H9 (cell line): ENCODE measurements around the gene SCUBE1. TPM values are rescaled to one million over a fixed set of nuclear protein-coding genes. Genes with fewer than 3 reads are reported as not detected.

Source experiments
- DNase-seq: peaks from one replicate; pipeline ENCODE4 v3.0.0-alpha.2; 2017
- H2AFZ ChIP-seq: one replicate; pipeline ENCODE4 v1.6.1; 2013; ENCODE audit warnings: mild to moderate bottlenecking, low read length, control low read depth, moderate library complexity
- H2AK5ac ChIP-seq: 2 replicates; pipeline ENCODE4 v1.6.1; 2013; ENCODE audit warnings: low read length, control low read depth, mixed read lengths; ENCODE audit not compliant: insufficient read length
- H2BK120ac ChIP-seq: one replicate; pipeline ENCODE4 v1.6.1; 2013; ENCODE audit warnings: low read depth, mild to moderate bottlenecking, low read length, control low read depth, inconsistent platforms; ENCODE audit not compliant: poor library complexity, severe bottlenecking
- H2BK12ac ChIP-seq: 2 replicates; pipeline ENCODE4 v1.6.1; 2013; ENCODE audit warnings: low read length, control low read depth, mixed read lengths, low read depth; ENCODE audit not compliant: insufficient read length
- H2BK15ac ChIP-seq: 2 replicates; pipeline ENCODE4 v1.6.1; 2013; ENCODE audit warnings: low read depth, low read length, control low read depth
- H2BK20ac ChIP-seq: one replicate; pipeline ENCODE4 v1.6.1; 2013; ENCODE audit warnings: low read depth, mild to moderate bottlenecking, low read length, control low read depth, inconsistent platforms; ENCODE audit not compliant: poor library complexity, severe bottlenecking
- H2BK5ac ChIP-seq: 2 replicates; pipeline ENCODE4 v1.6.1; 2013; ENCODE audit warnings: low read length, control low read depth, mixed read lengths; ENCODE audit not compliant: insufficient read length
- H3K14ac ChIP-seq: 2 replicates; pipeline ENCODE4 v1.6.1; 2013; ENCODE audit warnings: low read length, control low read depth; ENCODE audit not compliant: insufficient read depth
- H3K18ac ChIP-seq: 2 replicates; pipeline ENCODE4 v1.6.1; 2013; ENCODE audit warnings: low read depth, mild to moderate bottlenecking, mixed read lengths, low read length, control low read depth; ENCODE audit not compliant: insufficient read length
- H3K23ac ChIP-seq: 2 replicates; pipeline ENCODE4 v1.6.1; 2013; ENCODE audit warnings: low read length, control low read depth, mixed read lengths, low read depth; ENCODE audit not compliant: insufficient read length
- H3K23me2 ChIP-seq: 2 replicates; pipeline ENCODE4 v1.6.1; 2013; ENCODE audit warnings: low read depth, mild to moderate bottlenecking, mixed read lengths, low read length, control low read depth; ENCODE audit not compliant: insufficient read length, poor library complexity, severe bottlenecking
- H3K27ac ChIP-seq: 2 replicates; pipeline ENCODE4 v1.5.1; 2013; ENCODE audit warnings: low read length, control low read depth, mixed read lengths, low read depth; ENCODE audit not compliant: insufficient read length
- H3K27me3 ChIP-seq: 2 replicates; pipeline ENCODE4 v1.6.1; 2013; ENCODE audit warnings: low read length, control low read depth, inconsistent platforms; ENCODE audit not compliant: insufficient read depth
- H3K4ac ChIP-seq: 2 replicates; pipeline ENCODE4 v1.6.1; 2013; ENCODE audit warnings: low read depth, mild to moderate bottlenecking, control low read depth, inconsistent platforms, low read length, moderate library complexity
- H3K4me1 ChIP-seq: 2 replicates; pipeline ENCODE4 v1.6.1; 2013; ENCODE audit warnings: low read length, control low read depth, inconsistent platforms; ENCODE audit not compliant: insufficient read depth
- H3K4me2 ChIP-seq: 2 replicates; pipeline ENCODE4 v1.6.1; 2013; ENCODE audit warnings: low read length, control low read depth, mixed read lengths; ENCODE audit not compliant: insufficient read length, insufficient read depth
- H3K56ac ChIP-seq: 2 replicates; pipeline ENCODE4 v1.6.1; 2013; ENCODE audit warnings: low read depth, mild to moderate bottlenecking, mixed read lengths, low read length, control low read depth; ENCODE audit not compliant: insufficient read length
- H3K79me1 ChIP-seq: 2 replicates; pipeline ENCODE4 v1.6.1; 2013; ENCODE audit warnings: low read depth, mild to moderate bottlenecking, moderate library complexity, low read length, control low read depth, inconsistent platforms; ENCODE audit not compliant: insufficient read depth, poor library complexity, severe bottlenecking
- H3K79me2 ChIP-seq: 2 replicates; pipeline ENCODE4 v1.6.1; 2013; ENCODE audit warnings: low read length, control low read depth, inconsistent platforms; ENCODE audit not compliant: insufficient read depth
- H3K9ac ChIP-seq: 2 replicates; pipeline ENCODE4 v1.6.1; 2013; ENCODE audit warnings: low read length, control low read depth, mixed read lengths; ENCODE audit not compliant: insufficient read length; ENCODE audit errors: extremely low read depth
- H3K9me3 ChIP-seq: one replicate; pipeline ENCODE4 v1.6.1; 2013; ENCODE audit warnings: low read depth, low read length, inconsistent platforms; ENCODE audit not compliant: control insufficient read depth
- H3T11ph ChIP-seq: one replicate; pipeline ENCODE4 v1.6.1; 2013; ENCODE audit warnings: mild to moderate bottlenecking, low read length, control low read depth, inconsistent platforms
- H4K20me1 ChIP-seq: one replicate; pipeline ENCODE4 v1.6.1; 2013; ENCODE audit not compliant: control insufficient read depth, insufficient read length, insufficient read depth
- H4K5ac ChIP-seq: 2 replicates; pipeline ENCODE4 v1.6.1; 2013; ENCODE audit warnings: low read depth, mild to moderate bottlenecking, mixed read lengths, low read length, control low read depth; ENCODE audit not compliant: insufficient read length
- H4K8ac ChIP-seq: replicated peaks from 2 replicates; pipeline ENCODE4 v1.6.1; 2013; ENCODE audit warnings: low read length, control low read depth, mixed read lengths, low read depth; ENCODE audit not compliant: insufficient read length
- H4K91ac ChIP-seq: 2 replicates; pipeline ENCODE4 v1.6.1; 2013; ENCODE audit warnings: low read depth, mild to moderate bottlenecking, moderate library complexity, mixed read lengths, low read length, control low read depth; ENCODE audit not compliant: insufficient read length
- H3K27ac Mint-ChIP-seq, 3 experiments: 2 replicates in 2 of 3; 3 replicates in 1 of 3; pipeline ENCODE4 v1.8.0; 2020 to 2021; ENCODE audit warnings: mixed read lengths in 3 of 3, mild to moderate bottlenecking in 1 of 3, moderate library complexity in 1 of 3
- H3K27me3 Mint-ChIP-seq: 2 replicates; pipeline ENCODE4 v1.8.0; 2021; ENCODE audit warnings: low read depth, mild to moderate bottlenecking, moderate library complexity, mixed read lengths
- H3K36me3 Mint-ChIP-seq, 3 experiments: 2 replicates in 2 of 3; 3 replicates in 1 of 3; pipeline ENCODE4 v1.8.0; 2020 to 2021; ENCODE audit warnings: low read depth in 3 of 3, mixed read lengths in 3 of 3; ENCODE audit not compliant: insufficient read depth in 1 of 3
- H3K4me1 Mint-ChIP-seq, 2 experiments: 2 replicates each; pipeline ENCODE4 v1.8.0; 2020; ENCODE audit warnings: mixed read lengths in 2 of 2
- H3K4me3 Mint-ChIP-seq, 2 experiments: 2 replicates in 1 of 2; 3 replicates in 1 of 2; pipeline ENCODE4 v1.8.0; 2020 to 2021; ENCODE audit warnings: mild to moderate bottlenecking in 2 of 2, mixed read lengths in 2 of 2, moderate library complexity in 1 of 2
- H3K9me3 Mint-ChIP-seq, 2 experiments: 2 replicates in 1 of 2; 3 replicates in 1 of 2; pipeline ENCODE4 v1.8.0; 2020; ENCODE audit warnings: mild to moderate bottlenecking in 2 of 2, mixed read lengths in 2 of 2, moderate library complexity in 1 of 2
- CTCF ChIP-seq: fragments of 200-600 bp; sonication (generic); conservative IDR thresholded peaks from 3 replicates; pipeline ENCODE4 v1.8.0; 2021; ENCODE audit warnings: antibody characterized with exemption, mild to moderate bottlenecking
- WGBS: extraction: QIAGEN DNeasy Blood & Tissue Kit; methylation state at CpG from one replicate; pipeline ENCODE4 v1.1.7; 2013; ENCODE audit warnings: missing lambda C conversion rate, low lambda C conversion rate, mixed read lengths; ENCODE audit not compliant: insufficient read length; ENCODE audit errors: extremely low coverage; 5-methylcytosine and 5-hydroxymethylcytosine counted together
- total RNA-seq: library from RNA; stranded (reverse); gene quantifications from 2 replicates; pipeline ENCODE4 v1.2.1, GENCODE V29; 2021

SCUBE1 gene
- total RNA-seq, 1 experiment from 2014 or later = 1.2 TPM

- H3K23me2 ChIP-seq = no peaks in the 10 kb centered on the region
- no peak overlapping the region for H3K27ac ChIP-seq
- H2AFZ ChIP-seq = no peak overlapping the region
These were observed 189.3 kb downstream of the SCUBE1 start for GRCh38 chr22:43153899-43154298.

More at GRCh38 chr22:43153899-43154298, 189.3 kb downstream of the SCUBE1 start:
- Histone ChIP-seq H3K9me3 (no peaks in the 10 kb centered on the region), H3K18ac (no peak overlapping the region), H2BK120ac (no peak overlapping the region), H3K27me3 (no peaks in the 10 kb centered on the region; the same call in 1 of the 2 replicates), H4K91ac (no peak overlapping the region), H3K23ac (no peak overlapping the region), H2AK5ac (no peak overlapping the region), H3K4ac (no peak overlapping the region), H2BK5ac (no peak overlapping the region), H3K9ac (no peak overlapping the region), H3K14ac (no peak overlapping the region), H3K79me1 (no peaks in the 10 kb centered on the region), H3K4me1 (no peaks in the 10 kb centered on the region; the same call in 1 of the 2 replicates), H3T11ph (no peak overlapping the region), H4K20me1 (no peaks in the 10 kb centered on the region), H2BK15ac (no peak overlapping the region), H4K5ac (no peak overlapping the region), H3K79me2 (no peaks in the 10 kb centered on the region), H3K56ac (no peak overlapping the region), H2BK20ac (no peak overlapping the region), H3K4me2 (no peak overlapping the region), H4K8ac (no peak overlapping the region), H2BK12ac (no peak overlapping the region)
- H3K27ac Mint-ChIP-seq = no peak overlapping the region
- H3K27me3 Mint-ChIP-seq = peaks cover 21% of the 10 kb centered on the region
- no peaks in the 10 kb centered on the region for H3K36me3 Mint-ChIP-seq
- no peak for DNase-seq
- no CpG with 5 or more reads among the region's 9 CpGs for WGBS
- H3K4me3 Mint-ChIP-seq = no peak overlapping the region
- no peak for TF ChIP-seq CTCF
- peaks cover 3 to 27% of the 10 kb centered on the region in 2 experiments for H3K4me1 Mint-ChIP-seq
- no peaks in the 10 kb centered on the region for H3K9me3 Mint-ChIP-seq
